KMS-11 (cell line): Measurements from ENCODE around the gene MC2R.
"Not testable (repeated sequence)": the region's sequence is repeated elsewhere in the genome, so short reads cannot be mapped to it uniquely, and the experiment has no call there.

ENCODE experiments used
- H2AFZ ChIP-seq: fragments of 200-600 bp; sonication (generic); 2 replicates; pipeline ENCODE4 v1.6.1; 2016; ENCODE audit warnings: antibody characterized with exemption, mixed run types, low read depth
- H3K27ac ChIP-seq: fragments of 200-600 bp; sonication (generic); 2 replicates; pipeline ENCODE4 v1.6.1; 2016; ENCODE audit warnings: mild to moderate bottlenecking, mixed run types
- H3K27me3 ChIP-seq: fragments of 200-600 bp; sonication (generic); 2 replicates; pipeline ENCODE4 v1.6.1; 2017; ENCODE audit warnings: mild to moderate bottlenecking, low read depth, mixed run types, moderate library complexity; ENCODE audit not compliant: insufficient read depth
- H3K36me3 ChIP-seq: fragments of 200-600 bp; sonication (generic); 2 replicates; pipeline ENCODE4 v1.6.1; 2017; ENCODE audit warnings: mild to moderate bottlenecking, mixed run types; ENCODE audit not compliant: insufficient read depth
- H3K4me1 ChIP-seq: fragments of 200-600 bp; sonication (generic); 2 replicates; pipeline ENCODE4 v1.6.1; 2016; ENCODE audit warnings: mild to moderate bottlenecking, low read depth, mixed run types; ENCODE audit not compliant: poor library complexity, severe bottlenecking
- H3K4me2 ChIP-seq: fragments of 200-600 bp; sonication (generic); 2 replicates; pipeline ENCODE4 v1.7.0; 2016; ENCODE audit warnings: mild to moderate bottlenecking, mixed run types
- H3K4me3 ChIP-seq: fragments of 200-600 bp; sonication (generic); IDR thresholded peaks from 2 replicates; pipeline ENCODE4 v1.6.1; 2017; ENCODE audit warnings: low read depth, low read length, mixed read lengths; ENCODE audit not compliant: insufficient read depth
- H3K79me2 ChIP-seq: fragments of 200-600 bp; sonication (generic); 2 replicates; pipeline ENCODE4 v1.6.1; 2016; ENCODE audit warnings: low read depth, mixed run types; ENCODE audit not compliant: insufficient read depth
- H3K9ac ChIP-seq: fragments of 200-600 bp; sonication (generic); 2 replicates; pipeline ENCODE4 v1.6.1; 2016; ENCODE audit warnings: mild to moderate bottlenecking, mixed run types
- H4K20me1 ChIP-seq: fragments of 200-600 bp; sonication (generic); 2 replicates; pipeline ENCODE4 v1.6.1; 2016; ENCODE audit warnings: mild to moderate bottlenecking, mixed run types; ENCODE audit not compliant: insufficient read depth
- CTCF ChIP-seq: fragments of 200-600 bp; sonication (generic); conservative IDR thresholded peaks from 2 replicates; pipeline ENCODE4 v1.6.1; 2017; ENCODE audit warnings: low read depth, mild to moderate bottlenecking, antibody characterized with exemption, low read length, moderate library complexity, mixed read lengths

Gene MC2R

DNA sequence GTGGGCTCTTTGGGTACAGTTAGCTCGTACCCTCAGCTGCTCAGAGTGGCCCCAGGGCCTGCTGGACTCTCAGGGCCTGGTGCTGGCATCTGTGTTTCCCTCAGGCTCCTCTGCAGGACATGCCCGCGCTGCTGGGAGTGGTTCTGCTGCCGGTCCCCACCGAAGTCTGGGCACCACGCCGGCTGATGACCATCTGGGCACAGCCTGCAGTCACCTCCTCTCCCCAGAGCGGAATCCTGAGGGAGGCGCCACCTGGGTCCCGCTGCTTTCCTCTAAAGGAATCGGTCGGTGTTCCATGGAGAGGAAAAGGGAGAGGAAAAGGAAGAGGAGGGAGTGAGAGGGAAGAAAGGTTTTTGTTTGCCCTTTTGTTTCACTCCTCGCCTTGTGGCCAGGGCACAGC, 43.6 kb downstream of the MC2R start:
- Histone ChIP-seq H3K9ac (no peak overlapping the region), H2AFZ (no peak overlapping the region), H3K4me2 (no peak overlapping the region), H3K4me3 (no peak overlapping the region), H3K36me3 (no peaks in the 10 kb centered on the region), H3K79me2 (no peaks in the 10 kb centered on the region), H3K27ac (no peak overlapping the region), H4K20me1 (no peaks in the 10 kb centered on the region), H3K27me3 (no peaks in the 10 kb centered on the region), H3K4me1 (no peaks in the 10 kb centered on the region)
- TF ChIP-seq CTCF = no peak

GRCh38 chr18:13868501-13869271, 46.6 kb downstream of the MC2R start:
- Histone ChIP-seq H3K4me1 (no peaks in the 10 kb centered on the region), H3K4me3 (no peak overlapping the region), H3K4me2 (no peak overlapping the region)

GRCh38 chr18:13862898-13863297, 52.4 kb downstream of the MC2R start:
- not testable (repeated sequence) for H3K27ac ChIP-seq, H3K4me3 ChIP-seq, H4K20me1 ChIP-seq, H3K4me1 ChIP-seq, H3K79me2 ChIP-seq, H3K9ac ChIP-seq, H3K36me3 ChIP-seq, H3K27me3 ChIP-seq, H2AFZ ChIP-seq, H3K4me2 ChIP-seq

More at GRCh38 chr18:13868501-13869271, 46.6 kb downstream of the MC2R start:
- Histone ChIP-seq H3K27me3 (no peaks in the 10 kb centered on the region), H4K20me1 (no peaks in the 10 kb centered on the region), H3K27ac (no peak overlapping the region), H3K9ac (no peak overlapping the region), H3K36me3 (no peaks in the 10 kb centered on the region), H3K79me2 (no peaks in the 10 kb centered on the region), H2AFZ (no peak overlapping the region)
- TF ChIP-seq CTCF = no peak

GRCh38 chr18:13849791-13850190, 65.5 kb downstream of the MC2R start:
- Histone ChIP-seq H3K9ac (no peak overlapping the region), H3K27me3 (no peaks in the 10 kb centered on the region), H3K4me1 (no peaks in the 10 kb centered on the region), H3K27ac (no peak overlapping the region), H3K36me3 (no peaks in the 10 kb centered on the region), H2AFZ (no peak overlapping the region), H3K4me3 (no peak overlapping the region), H3K4me2 (no peak overlapping the region), H3K79me2 (no peaks in the 10 kb centered on the region), H4K20me1 (no peaks in the 10 kb centered on the region)
- no peak for TF ChIP-seq CTCF

GRCh38 chr18:13836559-13836958, 78.8 kb downstream of the MC2R start:
- Histone ChIP-seq H2AFZ (no peak overlapping the region), H4K20me1 (no peaks in the 10 kb centered on the region), H3K36me3 (no peaks in the 10 kb centered on the region), H3K4me2 (no peak overlapping the region), H3K4me1 (no peaks in the 10 kb centered on the region), H3K9ac (no peak overlapping the region), H3K27me3 (no peaks in the 10 kb centered on the region), H3K79me2 (no peaks in the 10 kb centered on the region), H3K4me3 (no peak overlapping the region), H3K27ac (no peak overlapping the region)
- no peak for TF ChIP-seq CTCF
